HepG2 (cell line): ENCODE data around the gene DISP2. TPM values are rescaled to one million over a fixed set of nuclear protein-coding genes. Genes with fewer than 3 reads are reported as not detected.

Source experiments
- ATAC-seq: fragments of 200-7000 bp; cut with Tn5 transposase; 3 replicates; pipeline ENCODE4 v1.9.1; 2020; ENCODE audit warnings: mild to moderate bottlenecking, moderate library complexity
- BruUV-seq: library from RNA; stranded (reverse); fragments of 400-500 nt; replicated peaks from 2 replicates; lab custom pipeline; 2021; lab: Mats Ljungman, UMichigan
- CTCF ChIA-PET: fragments of 300-600 bp; formaldehyde crosslinking; extraction: SDS; loops from one replicate; lab custom pipeline; 2021; ENCODE audit warnings: low total read pairs, inconsistent platforms, low intra/inter-chr PET ratio; lab: Yijun Ruan, JAX
- POLR2A ChIA-PET: fragments of 350-600 bp; sonication (Branson Sonifier 250); formaldehyde crosslinking; loops from one replicate; lab custom pipeline; 2020; ENCODE audit warnings: antibody characterized with exemption, inconsistent platforms; lab: Yijun Ruan, JAX
- DNase-seq: peaks from one replicate; pipeline ENCODE4 v3.0.0-alpha.2; 2015; ENCODE audit warnings: low spot score
- FAIRE-seq: peaks from 3 replicates; lab custom pipeline; 2011; peaks lifted over from hg19 to GRCh38; lab: Jason Lieb, UNC
- H2AFZ ChIP-seq: one replicate; pipeline ENCODE4 v1.6.1; 2011; ENCODE audit warnings: low read length, inconsistent platforms
- H3K27ac ChIP-seq: fragments of 300-600 bp; 3 replicates; pipeline ENCODE4 v1.8.0; 2011; ENCODE audit warnings: mixed run types, mild to moderate bottlenecking, mixed read lengths, low read length, inconsistent platforms; ENCODE audit not compliant: insufficient read depth; ENCODE audit errors: extremely low read length
- H3K27me3 ChIP-seq, 2 experiments: fragments of 200-600 bp in 1 of 2; 2 replicates in 1 of 2; 3 replicates in 1 of 2; pipeline versions ENCODE4 v1.6.0 to v1.8.0; 2011; ENCODE audit warnings: low read length in 2 of 2, mild to moderate bottlenecking in 2 of 2, moderate library complexity in 2 of 2, inconsistent platforms in 1 of 2; ENCODE audit not compliant: insufficient read depth in 2 of 2, control insufficient read depth in 1 of 2
- H3K36me3 ChIP-seq, 2 experiments: fragments of 200-600 bp in 1 of 2; replicated peaks in 1 of 2; 2 replicates in 1 of 2; 3 replicates in 1 of 2; pipeline versions ENCODE4 v1.5.1 to v1.8.0; 2011; ENCODE audit warnings: low read length in 2 of 2, inconsistent platforms in 1 of 2; ENCODE audit not compliant: insufficient read depth in 2 of 2, control insufficient read depth in 1 of 2
- H3K4me1 ChIP-seq: 2 replicates; pipeline ENCODE4 v1.5.1; 2012; ENCODE audit warnings: low read length, inconsistent platforms; ENCODE audit not compliant: insufficient read depth
- H3K4me2 ChIP-seq: 2 replicates; pipeline ENCODE4 v1.6.0; 2011; ENCODE audit warnings: low read depth, low read length, inconsistent platforms
- H3K4me3 ChIP-seq, 3 experiments: fragments of 200-600 bp in 1 of 3; sonication (generic), shearing (Covaris generic) in 1 of 3; replicated peaks in 1 of 3; 2 replicates each; pipeline ENCODE4 v1.5.1; 2011 to 2016; ENCODE audit warnings: low read length in 3 of 3, inconsistent platforms in 2 of 3, low read depth in 2 of 3, mild to moderate bottlenecking in 2 of 3, control low read depth in 1 of 3, mixed read lengths in 1 of 3; ENCODE audit not compliant: insufficient read depth in 1 of 3
- H3K79me2 ChIP-seq: one replicate; pipeline ENCODE4 v1.6.1; 2011; ENCODE audit warnings: low read length, inconsistent platforms; ENCODE audit not compliant: insufficient read depth
- H3K9ac ChIP-seq: 2 replicates; pipeline ENCODE4 v1.6.0; 2011; ENCODE audit warnings: mild to moderate bottlenecking, low read depth, low read length, inconsistent platforms; ENCODE audit not compliant: insufficient read depth
- H3K9me3 ChIP-seq: 2 replicates; pipeline ENCODE4 v1.5.1; 2012; ENCODE audit warnings: mild to moderate bottlenecking, low read length
- H4K20me1 ChIP-seq: 2 replicates; pipeline ENCODE4 v1.6.0; 2011; ENCODE audit warnings: inconsistent platforms, mild to moderate bottlenecking, low read length, moderate library complexity; ENCODE audit not compliant: insufficient read depth
- FOXA3 ChIP-seq: IDR thresholded peaks from 2 replicates; pipeline ENCODE4 v1.6.1; 2016; ENCODE audit warnings: missing genetic modification reagents, missing compliant biosample characterization
- HNRNPL ChIP-seq: fragments of 200-400 bp; formaldehyde crosslinking; IDR thresholded peaks from 2 replicates; pipeline ENCODE4 v1.6.1; 2017; ENCODE audit warnings: mild to moderate bottlenecking, low read depth, low read length
- NFKBIZ ChIP-seq: IDR thresholded peaks from 2 replicates; pipeline ENCODE4 v1.6.1; 2018; ENCODE audit warnings: missing genetic modification reagents, missing compliant biosample characterization
- PHF8 ChIP-seq: sonication (generic); formaldehyde crosslinking; IDR thresholded peaks from 2 replicates; pipeline ENCODE4 v1.5.0; 2020; ENCODE audit warnings: missing genetic modification reagents
- ZBTB46 ChIP-seq: sonication (generic); formaldehyde crosslinking; IDR thresholded peaks from 2 replicates; pipeline ENCODE4 v1.4.0; 2020; ENCODE audit warnings: mild to moderate bottlenecking, missing genetic modification reagents, borderline replicate concordance
- WGBS: methylation state at CpG from one replicate; pipeline ENCODE4 v1.1.6; 2017; ENCODE audit warnings: low lambda C conversion rate; 5-methylcytosine and 5-hydroxymethylcytosine counted together
- in situ Hi-C: cut with HindIII; loops from 2 replicates; pipeline ENCODE4 v1.10.0; 2017; ENCODE audit warnings: low pct_unique_long_range_greater_than_20kb; ENCODE audit not compliant: extremely low pct_ligation_motif_present
- intact Hi-C: fragments of 100-400 bp; cut with micrococcal nuclease; formaldehyde crosslinking; loops from one replicate; pipeline ENCODE4 v1.10.0; 2022; ENCODE audit not compliant: unreplicated experiment
- polyA plus RNA-seq, 8 experiments: library from polyadenylated mRNA; depleted of rRNA in 3 of 8; stranded (reverse) in 7 of 8; unstranded in 1 of 8; fragments of >200 nt; fragmentation: Illumina TruSeq in 4 of 8; extraction: Trizol in 4 of 8; gene quantifications; 2 replicates each; pipeline versions ENCODE4 v1.2.1 to v1.2.3, GENCODE V29; 2011 to 2016; ENCODE audit warnings: low read depth in 4 of 8, missing spikeins in 1 of 8, mixed read lengths in 1 of 8; ENCODE audit not compliant: insufficient read depth in 1 of 8
- total RNA-seq, 5 experiments: library from RNA; depleted of rRNA; stranded (reverse); fragments of >200 nt; fragmentation: Illumina TruSeq; extraction: Trizol; gene quantifications; 2 replicates each; pipeline ENCODE4 v1.2.3, GENCODE V29; 2016; ENCODE audit warnings: low read depth in 1 of 5
- TF ChIP-seq, protein P1 (sequence below): sonication (generic); formaldehyde crosslinking; IDR thresholded peaks from 2 replicates; pipeline ENCODE4 v1.9.0; 2021; ENCODE audit warnings: missing genetic modification reagents, mild to moderate bottlenecking, borderline replicate concordance

Gene DISP2
- total and polyA plus RNA-seq, 2 of the 13 experiments (the other 11 are each of a cell fraction or from before 2014, with no cell fraction given), result 0.09 to 0.32 TPM

DNA sequence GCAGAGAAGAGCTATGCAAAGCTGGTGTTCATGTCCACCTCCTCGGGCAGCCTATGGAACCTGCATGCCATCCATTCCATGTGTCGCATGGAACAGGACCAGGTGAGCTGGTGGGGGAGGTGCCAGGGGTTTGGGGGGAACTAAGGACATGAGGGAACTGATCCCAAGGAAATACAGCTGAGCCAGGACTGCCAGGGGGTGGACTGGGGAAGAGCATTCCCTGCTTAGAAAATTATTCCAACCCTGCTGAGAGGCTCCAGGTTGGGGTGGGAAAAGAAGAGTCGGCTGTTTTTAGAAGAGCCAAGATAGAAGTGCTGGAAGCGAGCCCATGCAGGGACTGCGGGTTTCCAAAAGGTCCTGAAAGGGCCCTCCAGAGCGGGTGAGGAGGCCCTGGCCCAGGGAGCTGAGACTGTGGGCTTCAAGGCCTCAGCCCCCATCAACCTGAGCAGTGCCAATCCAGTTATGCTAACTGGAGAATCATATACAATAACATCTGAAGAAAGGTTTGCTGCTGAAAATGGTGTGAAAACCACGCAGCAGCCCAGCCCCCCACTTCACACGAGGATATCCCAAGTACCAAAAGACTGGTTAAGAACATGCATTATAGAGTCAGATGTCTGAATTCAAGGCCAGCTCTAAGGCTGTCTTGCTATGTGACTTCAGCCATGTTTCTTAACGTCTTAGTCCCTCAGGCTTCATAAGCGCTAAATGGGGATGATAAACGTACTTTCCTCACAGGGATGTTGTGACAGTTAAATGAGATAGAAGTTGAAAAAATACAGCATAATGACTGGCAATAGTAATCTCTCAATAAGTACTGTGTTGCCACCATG, 7.8 kb downstream of the DISP2 start (continued):
- TF ChIP-seq, protein P1, sequence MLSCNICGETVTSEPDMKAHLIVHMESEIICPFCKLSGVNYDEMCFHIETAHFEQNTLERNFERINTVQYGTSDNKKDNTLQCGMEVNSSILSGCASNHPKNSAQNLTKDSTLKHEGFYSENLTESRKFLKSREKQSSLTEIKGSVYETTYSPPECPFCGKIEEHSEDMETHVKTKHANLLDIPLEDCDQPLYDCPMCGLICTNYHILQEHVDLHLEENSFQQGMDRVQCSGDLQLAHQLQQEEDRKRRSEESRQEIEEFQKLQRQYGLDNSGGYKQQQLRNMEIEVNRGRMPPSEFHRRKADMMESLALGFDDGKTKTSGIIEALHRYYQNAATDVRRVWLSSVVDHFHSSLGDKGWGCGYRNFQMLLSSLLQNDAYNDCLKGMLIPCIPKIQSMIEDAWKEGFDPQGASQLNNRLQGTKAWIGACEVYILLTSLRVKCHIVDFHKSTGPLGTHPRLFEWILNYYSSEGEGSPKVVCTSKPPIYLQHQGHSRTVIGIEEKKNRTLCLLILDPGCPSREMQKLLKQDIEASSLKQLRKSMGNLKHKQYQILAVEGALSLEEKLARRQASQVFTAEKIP (CRISPR knock-in tag), result no peak
- no peak for TF ChIP-seq PHF8

DNA sequence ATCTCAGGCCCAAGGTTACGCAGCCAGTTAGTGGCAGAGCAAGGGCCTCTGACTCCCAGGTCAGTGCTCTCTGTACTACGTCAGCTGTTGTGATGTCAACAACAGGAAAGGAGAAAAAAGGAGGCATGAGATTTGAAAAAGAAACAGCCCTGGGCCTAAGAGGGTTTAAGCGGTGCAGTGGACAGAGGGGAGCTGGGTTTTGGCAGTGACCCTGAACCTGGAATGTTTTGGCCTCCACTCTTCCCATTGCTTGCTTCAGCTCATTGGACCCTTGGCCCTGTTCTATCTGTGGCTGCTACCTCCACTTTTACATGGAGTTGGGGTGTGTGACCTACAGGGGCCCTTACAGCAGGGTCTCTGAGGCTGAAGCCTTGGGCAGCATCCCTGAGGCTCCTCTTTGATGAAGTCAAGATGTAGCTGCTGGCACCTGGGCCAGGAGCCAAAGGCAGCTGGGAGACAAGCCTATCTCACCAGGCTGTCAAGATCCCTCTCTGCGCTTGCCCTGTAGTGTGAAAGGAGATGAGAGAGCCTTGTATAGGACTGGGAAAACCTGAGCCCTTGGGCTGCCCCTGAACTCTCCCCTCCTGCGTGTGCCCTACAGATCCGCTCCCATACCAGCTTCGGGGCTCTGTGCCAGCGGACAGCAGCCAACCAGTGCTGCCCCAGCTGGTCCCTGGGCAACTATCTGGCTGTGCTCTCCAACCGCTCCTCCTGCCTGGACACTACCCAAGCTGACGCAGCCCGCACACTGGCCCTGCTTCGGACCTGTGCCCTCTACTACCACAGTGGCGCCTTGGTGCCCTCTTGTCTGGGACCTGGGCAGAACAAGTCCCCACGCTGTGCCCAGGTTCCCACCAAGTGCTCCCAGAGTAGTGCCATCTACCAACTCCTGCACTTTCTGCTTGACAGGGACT, 8.7 kb downstream of the DISP2 start:
- ATAC-seq, result no peak
- H3K4me1 ChIP-seq, result no peaks in the 10 kb centered on the region
- WGBS, result 45% methylated on average over 7 of the region's 14 CpGs
- no peak overlapping the region for H3K27ac ChIP-seq
- H4K20me1 ChIP-seq, result no peaks in the 10 kb centered on the region
- peaks cover 14 to 85% of the 10 kb centered on the region in 2 experiments for H3K27me3 ChIP-seq
- no peak overlapping the region for H2AFZ ChIP-seq
- no peak for DNase-seq
- H3K79me2 ChIP-seq, result no peaks in the 10 kb centered on the region
- in situ Hi-C loops, result no loop called here
- CTCF ChIA-PET, result interaction anchor here (1.7 to 2.1 kb wide), 2 partner anchors 22 to 46 kb away, joined by 5 to 8 read pairs; no protein-coding TSS in a partner anchor
- no peak for TF ChIP-seq ZBTB46 (CRISPR knock-in tag)
- 0 out of 2 replicates have a peak, but pooled peaks have one; percentile 53 for TF ChIP-seq HNRNPL
- no peak for TF ChIP-seq NFKBIZ
- no peak for TF ChIP-seq FOXA3
- TF ChIP-seq, all 625 proteins: peak for 1
- POLR2A ChIA-PET, result interaction anchor here (4.4 kb wide), 1 partner anchor 38 kb away, joined by 16 read pairs; the partner anchor contains the start of gene IVD
- Histone ChIP-seq H3K4me2 (no peak overlapping the region), H3K36me3 (no peaks in the 10 kb centered on the region), H3K9me3 (no peaks in the 10 kb centered on the region), H3K4me3 (no peak overlapping the region), H3K9ac (no peak overlapping the region)
- no peak for FAIRE-seq
- intact Hi-C loops, result no loop called here
- BruUV-seq, result no TSS peak
